ENCODE measurements around the gene RNF220. TPM values are rescaled to one million over a fixed set of nuclear protein-coding genes. Genes with fewer than 3 reads are reported as not detected.

RNF220 gene
- total and polyA plus RNA-seq, 2 of the 4 experiments (the other 2 are of a cell fraction) = 71.8 to 77.1 TPM

GRCh38 chr1:44544960-44545359 is 139.9 kb downstream of the RNF220 start:
- Histone ChIP-seq H2AFZ (replicated peaks; ENCODE audit: low read length, poor library complexity) (no peak overlapping the region), H2AK9ac (replicated peaks; ENCODE audit: low read depth, low read length, poor library complexity) (no peak overlapping the region), H4K20me1 (ENCODE audit: insufficient read depth, low read length) (no peaks in the 10 kb centered on the region), H2BK15ac (ENCODE audit: low read depth, low read length) (no peak overlapping the region), H3K18ac (ENCODE audit: low read depth, low read length) (no peak overlapping the region), H3K36me3 (ENCODE audit: control insufficient read depth, insufficient read depth, low read length) (no peaks in the 10 kb centered on the region), H3K9me3 (ENCODE audit: control insufficient read depth, insufficient read depth, low read length) (no peaks in the 10 kb centered on the region), H4K5ac (ENCODE audit: low read depth, low read length) (no peak overlapping the region), H3K27ac (ENCODE audit: insufficient read depth, low read length) (no peak overlapping the region), H3K79me1 (ENCODE audit: low read depth in 1 of 2, low read length in 2 of 2) (no peaks in the 10 kb centered on the region), H2AK5ac (ENCODE audit: low read depth, low read length) (no peak overlapping the region), H3K4ac (ENCODE audit: low read depth, low read length) (no peak overlapping the region), H3K9ac (ENCODE audit: low read depth, low read length) (no peak overlapping the region), H2BK5ac (ENCODE audit: low read depth, low read length, poor library complexity, severe bottlenecking) (no peak overlapping the region), H2BK120ac (ENCODE audit: low read depth, low read length) (no peak overlapping the region), H3K9me1 (ENCODE audit: insufficient read depth, low read length) (no peaks in the 10 kb centered on the region), H2BK20ac (ENCODE audit: low read depth, low read length) (no peak overlapping the region), H3K14ac (replicated peaks; ENCODE audit: low read depth, low read length) (no peak overlapping the region), H4K8ac (ENCODE audit: low read depth in 2 of 2, low read length in 2 of 2) (no peak overlapping the region), H3K27me3 (ENCODE audit: control insufficient read depth, insufficient read depth, low read length) (peaks cover 72% of the 10 kb centered on the region), H3K56ac (ENCODE audit: extremely low read depth, insufficient read depth, low read length) (no peak overlapping the region), H3K4me2 (ENCODE audit: low read depth, low read length) (no peak overlapping the region), H3K4me1 (ENCODE audit: control insufficient read depth, insufficient read depth, low read length) (no peaks in the 10 kb centered on the region), H3K23ac (ENCODE audit: low read depth, low read length) (no peak overlapping the region), H3K4me3 (ENCODE audit: insufficient read depth, low read depth, low read length) (no peak overlapping the region), H4K91ac (ENCODE audit: insufficient read depth, low read depth, low read length) (no peak overlapping the region)
- ChIA-PET CTCF (no interaction called here), POLR2A (ENCODE audit: unreplicated experiment) (no interaction called here)
- in situ Hi-C loops (cut with MboI; ENCODE audit: low sequenced_read_pairs) = no loop called here
- BruUV-seq (replicated peaks) = no TSS peak
- TF ChIP-seq MAZ (IDR thresholded peaks at IDR 0.05; ENCODE audit: borderline replicate concordance, low read depth, low read length) = no peak
- no peak for TF ChIP-seq CEBPB (IDR thresholded peaks at IDR 0.05; ENCODE audit: low read depth, low read length)
- no peak for TF ChIP-seq RAD21 (IDR thresholded peaks at IDR 0.05; ENCODE audit: low read length)
- TF ChIP-seq BHLHE40 (IDR thresholded peaks at IDR 0.05; ENCODE audit: low read depth, low read length) = no peak
- no peak for TF ChIP-seq MXI1 (IDR thresholded peaks at IDR 0.05; ENCODE audit: borderline replicate concordance, low read depth, low read length)
- TF ChIP-seq, protein P1, sequence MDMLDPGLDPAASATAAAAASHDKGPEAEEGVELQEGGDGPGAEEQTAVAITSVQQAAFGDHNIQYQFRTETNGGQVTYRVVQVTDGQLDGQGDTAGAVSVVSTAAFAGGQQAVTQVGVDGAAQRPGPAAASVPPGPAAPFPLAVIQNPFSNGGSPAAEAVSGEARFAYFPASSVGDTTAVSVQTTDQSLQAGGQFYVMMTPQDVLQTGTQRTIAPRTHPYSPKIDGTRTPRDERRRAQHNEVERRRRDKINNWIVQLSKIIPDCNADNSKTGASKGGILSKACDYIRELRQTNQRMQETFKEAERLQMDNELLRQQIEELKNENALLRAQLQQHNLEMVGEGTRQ (IDR thresholded peaks at IDR 0.05; ENCODE audit: low read depth, low read length) = no peak
- no peak for TF ChIP-seq CHD1 (IDR thresholded peaks at IDR 0.05; ENCODE audit: low read depth, low read length)
- no peak for TF ChIP-seq RFX5 (IDR thresholded peaks at IDR 0.05; ENCODE audit: low read depth, low read length)
- no peak for TF ChIP-seq CTCF (conservative IDR thresholded peaks at IDR 0.05; ENCODE audit: low read depth, low read length)
- no peak for TF ChIP-seq MAFK (IDR thresholded peaks at IDR 0.05; ENCODE audit: low read depth, low read length)
- TF ChIP-seq RCOR1 (IDR thresholded peaks at IDR 0.05; ENCODE audit: insufficient replicate concordance, low read length) = no peak
- no peak for TF ChIP-seq NFE2L2 (IDR thresholded peaks at IDR 0.05; ENCODE audit: low read depth, low read length)
- no peak for TF ChIP-seq ELK1 (IDR thresholded peaks at IDR 0.05; ENCODE audit: borderline replicate concordance, low read depth, low read length)
- no peak for ATAC-seq (ENCODE audit: low read depth)
- intact Hi-C loops (cut with micrococcal nuclease) = no loop called here
- DNase-seq = no peak
- WGBS, 2 experiments (ENCODE audit: extremely low coverage in 2 of 2, insufficient read length in 1 of 2) = 89% methylated on average over 3 of the region's 9 CpGs; no CpG with 5 or more reads in 1 of the 2 experiments
- dilution Hi-C loops (cut with HindIII; ENCODE audit: low sequenced_read_pairs, unreplicated experiment) = no loop called here
